IMR-90 (cell line): ENCODE data around the gene CADM2. TPM values are rescaled to one million over a fixed set of nuclear protein-coding genes. Genes with fewer than 3 reads are reported as not detected.

ENCODE experiments used
- ATAC-seq: fragments of 200-7000 bp; cut with Tn5 transposase; 2 replicates; pipeline ENCODE4 v1.9.1; 2020; ENCODE audit warnings: low read depth, mild to moderate bottlenecking, moderate library complexity
- BruUV-seq: library from RNA; stranded (reverse); fragments of 400-500 nt; replicated peaks from 2 replicates; lab custom pipeline; 2021; lab: Mats Ljungman, UMichigan
- CTCF ChIA-PET: fragments of 300-600 bp; formaldehyde crosslinking; extraction: SDS; loops from one replicate; lab custom pipeline; 2021; ENCODE audit warnings: antibody characterized with exemption; lab: Yijun Ruan, JAX
- POLR2A ChIA-PET: fragments of 300-600 bp; sonication (Branson Sonifier 250); formaldehyde crosslinking; loops from one replicate; lab custom pipeline; 2022; ENCODE audit warnings: antibody characterized with exemption; ENCODE audit not compliant: unreplicated experiment; lab: Charles Lee
- DNase-seq: peaks from one replicate; pipeline ENCODE4 v3.0.0; 2013
- H2AFZ ChIP-seq: replicated peaks from 2 replicates; pipeline ENCODE3; 2013; ENCODE audit warnings: low read length, mild to moderate bottlenecking; ENCODE audit not compliant: poor library complexity
- H2AK5ac ChIP-seq: 2 replicates; pipeline ENCODE4 v1.6.1; 2013; ENCODE audit warnings: low read depth, low read length, inconsistent platforms
- H2AK9ac ChIP-seq: replicated peaks from 2 replicates; pipeline ENCODE3; 2013; ENCODE audit warnings: mild to moderate bottlenecking, low read depth, low read length, moderate library complexity; ENCODE audit not compliant: poor library complexity
- H2BK120ac ChIP-seq: 2 replicates; pipeline ENCODE4 v1.6.1; 2013; ENCODE audit warnings: low read depth, low read length, inconsistent platforms
- H2BK15ac ChIP-seq: 3 replicates; pipeline ENCODE4 v1.6.1; 2013; ENCODE audit warnings: low read depth, low read length, inconsistent platforms
- H2BK20ac ChIP-seq: 2 replicates; pipeline ENCODE4 v1.6.1; 2013; ENCODE audit warnings: low read depth, mild to moderate bottlenecking, inconsistent platforms, low read length, moderate library complexity
- H2BK5ac ChIP-seq: 2 replicates; pipeline ENCODE4 v1.6.1; 2013; ENCODE audit warnings: mild to moderate bottlenecking, low read depth, low read length, inconsistent platforms; ENCODE audit not compliant: poor library complexity, severe bottlenecking
- H3K14ac ChIP-seq: replicated peaks from 2 replicates; pipeline ENCODE4 v1.6.1; 2013; ENCODE audit warnings: low read depth, low read length, inconsistent platforms
- H3K18ac ChIP-seq: 2 replicates; pipeline ENCODE4 v1.6.1; 2013; ENCODE audit warnings: low read depth, low read length, control low read depth
- H3K23ac ChIP-seq: 2 replicates; pipeline ENCODE4 v1.6.1; 2013; ENCODE audit warnings: low read depth, low read length, inconsistent platforms
- H3K27ac ChIP-seq: 2 replicates; pipeline ENCODE4 v1.5.1; 2013; ENCODE audit warnings: mild to moderate bottlenecking, control low read depth, low read length; ENCODE audit not compliant: insufficient read depth
- H3K27me3 ChIP-seq: 2 replicates; pipeline ENCODE4 v1.6.1; 2013; ENCODE audit warnings: low read length; ENCODE audit not compliant: control insufficient read depth, insufficient read depth
- H3K36me3 ChIP-seq: 2 replicates; pipeline ENCODE4 v1.6.1; 2013; ENCODE audit warnings: low read length, mixed read lengths; ENCODE audit not compliant: control insufficient read depth, insufficient read depth
- H3K4ac ChIP-seq: 2 replicates; pipeline ENCODE4 v1.6.1; 2013; ENCODE audit warnings: low read depth, low read length, inconsistent platforms
- H3K4me1 ChIP-seq: 2 replicates; pipeline ENCODE4 v1.6.1; 2013; ENCODE audit warnings: low read length, mixed read lengths; ENCODE audit not compliant: control insufficient read depth, insufficient read depth
- H3K4me2 ChIP-seq: 2 replicates; pipeline ENCODE4 v1.6.1; 2013; ENCODE audit warnings: low read depth, mild to moderate bottlenecking, control low read depth, low read length, moderate library complexity
- H3K4me3 ChIP-seq: 2 replicates; pipeline ENCODE4 v1.5.1; 2013; ENCODE audit warnings: low read depth, mild to moderate bottlenecking, control low read depth, low read length, moderate library complexity; ENCODE audit not compliant: insufficient read depth
- H3K56ac ChIP-seq: 2 replicates; pipeline ENCODE4 v1.6.1; 2013; ENCODE audit warnings: low read length, inconsistent platforms; ENCODE audit not compliant: insufficient read depth; ENCODE audit errors: extremely low read depth
- H3K79me1 ChIP-seq, 2 experiments: 2 replicates each; pipeline ENCODE4 v1.6.1; 2013; ENCODE audit warnings: low read length in 2 of 2, inconsistent platforms in 1 of 2, low read depth in 1 of 2
- H3K9ac ChIP-seq: 2 replicates; pipeline ENCODE4 v1.6.1; 2013; ENCODE audit warnings: low read depth, low read length, control low read depth
- H3K9me1 ChIP-seq: 2 replicates; pipeline ENCODE4 v1.6.1; 2013; ENCODE audit warnings: low read length, inconsistent platforms; ENCODE audit not compliant: insufficient read depth
- H3K9me3 ChIP-seq: 2 replicates; pipeline ENCODE4 v1.6.1; 2013; ENCODE audit warnings: low read length; ENCODE audit not compliant: control insufficient read depth, insufficient read depth
- H4K20me1 ChIP-seq: 2 replicates; pipeline ENCODE4 v1.6.1; 2013; ENCODE audit warnings: low read length, inconsistent platforms; ENCODE audit not compliant: insufficient read depth
- H4K5ac ChIP-seq: 2 replicates; pipeline ENCODE4 v1.6.1; 2013; ENCODE audit warnings: mild to moderate bottlenecking, low read depth, low read length, control low read depth
- H4K8ac ChIP-seq, 2 experiments: 2 replicates each; pipeline ENCODE4 v1.6.1; 2013; ENCODE audit warnings: low read depth in 2 of 2, low read length in 2 of 2, control low read depth in 1 of 2, inconsistent platforms in 1 of 2
- H4K91ac ChIP-seq: 2 replicates; pipeline ENCODE4 v1.6.1; 2013; ENCODE audit warnings: low read depth, low read length, inconsistent platforms; ENCODE audit not compliant: insufficient read depth
- BHLHE40 ChIP-seq: fragments of 150-350 bp; IDR thresholded peaks from 2 replicates; pipeline ENCODE4 v1.6.1; 2016; ENCODE audit warnings: mild to moderate bottlenecking, low read depth, low read length
- CEBPB ChIP-seq: IDR thresholded peaks from 2 replicates; pipeline ENCODE4 v1.6.1; 2012; ENCODE audit warnings: low read depth, low read length, improper control_type of control experiment
- CHD1 ChIP-seq: IDR thresholded peaks from 2 replicates; pipeline ENCODE4 v1.6.1; 2012; ENCODE audit warnings: low read depth, low read length, improper control_type of control experiment
- CTCF ChIP-seq: conservative IDR thresholded peaks from 2 replicates; pipeline ENCODE4 v1.5.1; 2012; ENCODE audit warnings: mild to moderate bottlenecking, low read depth, low read length, improper control_type of control experiment
- ELK1 ChIP-seq: fragments of 150-350 bp; IDR thresholded peaks from 2 replicates; pipeline ENCODE4 v1.6.1; 2016; ENCODE audit warnings: low read depth, mild to moderate bottlenecking, low read length, moderate library complexity, borderline replicate concordance
- FOS ChIP-seq: fragments of 150-350 bp; IDR thresholded peaks from 2 replicates; pipeline ENCODE4 v1.6.1; 2016; ENCODE audit warnings: low read depth, low read length
- MAFK ChIP-seq: IDR thresholded peaks from 2 replicates; pipeline ENCODE4 v1.6.1; 2012; ENCODE audit warnings: low read depth, low read length, improper control_type of control experiment
- MAZ ChIP-seq: IDR thresholded peaks from 2 replicates; pipeline ENCODE4 v1.6.1; 2012; ENCODE audit warnings: low read depth, mild to moderate bottlenecking, low read length, improper control_type of control experiment, moderate library complexity, borderline replicate concordance
- MXI1 ChIP-seq: IDR thresholded peaks from 2 replicates; pipeline ENCODE4 v1.6.1; 2012; ENCODE audit warnings: low read depth, mild to moderate bottlenecking, low read length, moderate library complexity, borderline replicate concordance
- NFE2L2 ChIP-seq: fragments of 150-350 bp; IDR thresholded peaks from 2 replicates; pipeline ENCODE4 v1.6.1; 2016; ENCODE audit warnings: low read depth, mild to moderate bottlenecking, low read length
- POLR2A ChIP-seq: IDR thresholded peaks from 2 replicates; pipeline ENCODE4 v1.6.1; 2012; ENCODE audit warnings: mild to moderate bottlenecking, low read depth, low read length
- RAD21 ChIP-seq: IDR thresholded peaks from 2 replicates; pipeline ENCODE4 v1.6.1; 2012; ENCODE audit warnings: low read length, improper control_type of control experiment
- RCOR1 ChIP-seq: IDR thresholded peaks from 2 replicates; pipeline ENCODE4 v1.6.1; 2012; ENCODE audit warnings: mild to moderate bottlenecking, low read length, improper control_type of control experiment; ENCODE audit not compliant: insufficient replicate concordance
- RFX5 ChIP-seq: IDR thresholded peaks from 2 replicates; pipeline ENCODE4 v1.8.0; 2012; ENCODE audit warnings: low read depth, mild to moderate bottlenecking, low read length, moderate library complexity
- SMC3 ChIP-seq: fragments of 150-350 bp; IDR thresholded peaks from 2 replicates; pipeline ENCODE4 v1.6.1; 2016; ENCODE audit warnings: low read depth, mild to moderate bottlenecking, antibody characterized with exemption, low read length, moderate library complexity
- USF2 ChIP-seq: fragments of 150-350 bp; IDR thresholded peaks from 2 replicates; pipeline ENCODE4 v1.6.1; 2017; ENCODE audit warnings: mild to moderate bottlenecking, antibody characterized with exemption, low read length, low read depth
- WGBS, 2 experiments: methylation state at CpG; one replicate each; pipeline versions ENCODE4 v1.1.5 to v1.1.7; 2013; ENCODE audit warnings: missing lambda C conversion rate in 2 of 2; ENCODE audit not compliant: insufficient read length in 1 of 2; ENCODE audit errors: extremely low coverage in 2 of 2; 5-methylcytosine and 5-hydroxymethylcytosine counted together
- dilution Hi-C: fragments of 300-500 bp; cut with HindIII; formaldehyde crosslinking; loops from one replicate; pipeline ENCODE4 v1.14.3; 2018; ENCODE audit warnings: low sequenced_read_pairs; ENCODE audit not compliant: unreplicated experiment
- in situ Hi-C: fragments of 300-500 bp; cut with MboI; formaldehyde crosslinking; loops from 3 replicates; pipeline ENCODE4 v1.14.3; 2019; ENCODE audit warnings: low sequenced_read_pairs, inconsistent platforms, mixed read lengths
- intact Hi-C: fragments of 100-400 bp; cut with micrococcal nuclease; formaldehyde crosslinking; loops from 2 replicates; pipeline ENCODE4 v1.10.0; 2022
- polyA plus RNA-seq, 3 experiments: library from polyadenylated mRNA; depleted of rRNA; stranded (reverse); fragments of >200 nt; gene quantifications; 2 replicates each; pipeline ENCODE4 v1.2.3, GENCODE V29; 2012; ENCODE audit warnings: low replicate concordance in 1 of 3
- total RNA-seq: library from RNA; depleted of rRNA; stranded (reverse); fragments of >200 nt; gene quantifications from 2 replicates; pipeline ENCODE4 v1.2.3, GENCODE V29; 2012

CADM2 gene
- total and polyA plus RNA-seq, 2 of the 4 experiments (the other 2 are of a cell fraction), result not detected

GRCh38 chr3:85387913-85388505 lies 429.2 kb downstream of the CADM2 start:
- H3K18ac ChIP-seq, result no peak overlapping the region

More at GRCh38 chr3:85387913-85388505, 429.2 kb downstream of the CADM2 start:
- H2BK5ac ChIP-seq, result no peak overlapping the region
- no peaks in the 10 kb centered on the region for H4K20me1 ChIP-seq
- no peak for ATAC-seq
- no peak overlapping the region for H3K27ac ChIP-seq
- TF ChIP-seq RCOR1 (no peak), FOS (no peak), RAD21 (no peak), CTCF (no peak), RFX5 (no peak), BHLHE40 (no peak), POLR2A (no peak), MAFK (no peak), NFE2L2 (no peak), ELK1 (no peak), SMC3 (no peak), CHD1 (no peak), MXI1 (no peak), MAZ (no peak), CEBPB (no peak), USF2 (no peak)
- no peak overlapping the region for H3K23ac ChIP-seq
- intact Hi-C loops (no loop called here), in situ Hi-C loops (no loop called here), dilution Hi-C loops (no loop called here)
- H3K36me3 ChIP-seq, result no peaks in the 10 kb centered on the region
- H3K9me3 ChIP-seq, result no peaks in the 10 kb centered on the region
- DNase-seq, result no peak
- POLR2A ChIA-PET, result no interaction called here
- H3K4me1 ChIP-seq, result no peaks in the 10 kb centered on the region
- H3K14ac ChIP-seq, result no peak overlapping the region
- no TSS peak for BruUV-seq
- no peak overlapping the region for H3K9ac ChIP-seq
- CTCF ChIA-PET, result no interaction called here
- H4K91ac ChIP-seq, result no peak overlapping the region
- H2AK5ac ChIP-seq, result no peak overlapping the region
- no CpG with 5 or more reads among the region's 6 CpGs for WGBS, 2 experiments
- H4K5ac ChIP-seq, result no peak overlapping the region
- no peak overlapping the region for H4K8ac ChIP-seq
- H3K4me2 ChIP-seq, result no peak overlapping the region
- H3K4ac ChIP-seq, result no peak overlapping the region
- H2AK9ac ChIP-seq, result no peak overlapping the region
- no peaks in the 10 kb centered on the region for H3K79me1 ChIP-seq
- H3K4me3 ChIP-seq, result no peak overlapping the region
- H2BK120ac ChIP-seq, result no peak overlapping the region
- no peak overlapping the region for H3K56ac ChIP-seq
- no peak overlapping the region for H2BK20ac ChIP-seq
- no peak overlapping the region for H2BK15ac ChIP-seq
- no peaks in the 10 kb centered on the region for H3K27me3 ChIP-seq
- H2AFZ ChIP-seq, result no peak overlapping the region
- no peaks in the 10 kb centered on the region for H3K9me1 ChIP-seq
